CD4-positive, alpha-beta T cell treated with Interleukin-2 at 100 ng/mL for 4 hours (primary cell): Measurements from ENCODE around the gene FIGN.

Experiments
- DNase-seq: peaks from one replicate; pipeline ENCODE4 v3.0.0-alpha.2; 2020; ENCODE audit warnings: low spot score

FIGN gene

GRCh38 chr2:163611557-163611906, 124.3 kb downstream of the FIGN start:
- DNase-seq: no peak

GRCh38 chr2:163610817-163611556, 124.8 kb downstream of the FIGN start:
- no peak for DNase-seq

- DNase-seq: no peak
Measured at GRCh38 chr2:163607630-163608029, 128.2 kb downstream of the FIGN start.

- DNase-seq: no peak
Measured at GRCh38 chr2:163606878-163607277, 128.9 kb downstream of the FIGN start.

- no peak for DNase-seq
Measured at GRCh38 chr2:163605779-163606178, 130.0 kb downstream of the FIGN start.

GRCh38 chr2:163604941-163605555, 130.8 kb downstream of the FIGN start:
- no peak for DNase-seq

- DNase-seq: no peak
Measured at GRCh38 chr2:163602196-163602595, 133.6 kb downstream of the FIGN start.

GRCh38 chr2:163601377-163601776, 134.4 kb downstream of the FIGN start:
- no peak for DNase-seq

- no peak for DNase-seq
Measured at GRCh38 chr2:163600801-163601200, 135.0 kb downstream of the FIGN start.

- no peak for DNase-seq
Measured at GRCh38 chr2:163595028-163595427, 140.8 kb downstream of the FIGN start.

GRCh38 chr2:163594497-163594896, 141.3 kb downstream of the FIGN start:
- DNase-seq: no peak

- DNase-seq: no peak
Measured at GRCh38 chr2:163593982-163594381, 141.8 kb downstream of the FIGN start.

GRCh38 chr2:163592954-163593622, 142.7 kb downstream of the FIGN start:
- no peak for DNase-seq

GRCh38 chr2:163591461-163591860, 144.3 kb downstream of the FIGN start:
- no peak for DNase-seq

- DNase-seq: no peak
Measured at GRCh38 chr2:163580757-163581156, 155.1 kb downstream of the FIGN start.

- no peak for DNase-seq
Measured at GRCh38 chr2:163574309-163574708, 161.5 kb downstream of the FIGN start.

- DNase-seq: no peak
Measured at GRCh38 chr2:163573652-163574051, 162.2 kb downstream of the FIGN start.

- no peak for DNase-seq
Measured at GRCh38 chr2:163572850-163573249, 163.0 kb downstream of the FIGN start.

- DNase-seq: no peak
Measured at GRCh38 chr2:163571423-163572102, 164.2 kb downstream of the FIGN start.

- DNase-seq: no peak
Measured at GRCh38 chr2:163570391-163570790, 165.4 kb downstream of the FIGN start.

GRCh38 chr2:163565192-163565591, 170.6 kb downstream of the FIGN start:
- no peak for DNase-seq

- no peak for DNase-seq
Measured at GRCh38 chr2:163564236-163564635, 171.6 kb downstream of the FIGN start.

GRCh38 chr2:163563336-163563735, 172.5 kb downstream of the FIGN start:
- no peak for DNase-seq
